IPS DF 4.7 (cell line): ENCODE results near the gene RAB15.

ENCODE experiments used
- DNase-seq: peaks from one replicate; pipeline ENCODE4 v3.0.0-alpha.2; 2013; ENCODE audit warnings: low spot score; ENCODE audit errors: extremely low read depth

The RAB15 gene

DNA sequence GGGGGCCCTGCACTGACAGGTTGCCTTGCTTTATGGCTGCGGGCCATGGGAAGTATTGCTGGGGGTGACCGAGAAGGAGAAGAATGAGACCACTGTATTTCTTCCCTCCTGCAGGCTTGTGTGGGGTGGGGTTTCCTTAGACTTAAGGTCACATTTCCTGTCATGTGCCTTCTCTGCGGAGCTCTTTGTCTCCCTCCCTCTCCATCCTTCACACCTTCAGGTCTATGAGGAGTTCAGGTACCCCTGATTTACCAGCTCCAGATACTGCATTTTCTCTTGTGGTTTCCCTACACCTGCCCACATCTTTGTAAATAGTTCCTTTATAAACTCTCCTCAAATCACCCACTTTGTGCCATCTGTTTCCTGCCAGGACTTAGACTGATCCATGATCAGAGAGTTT, 18.2 kb upstream of the RAB15 start:
- no peak for DNase-seq

DNA sequence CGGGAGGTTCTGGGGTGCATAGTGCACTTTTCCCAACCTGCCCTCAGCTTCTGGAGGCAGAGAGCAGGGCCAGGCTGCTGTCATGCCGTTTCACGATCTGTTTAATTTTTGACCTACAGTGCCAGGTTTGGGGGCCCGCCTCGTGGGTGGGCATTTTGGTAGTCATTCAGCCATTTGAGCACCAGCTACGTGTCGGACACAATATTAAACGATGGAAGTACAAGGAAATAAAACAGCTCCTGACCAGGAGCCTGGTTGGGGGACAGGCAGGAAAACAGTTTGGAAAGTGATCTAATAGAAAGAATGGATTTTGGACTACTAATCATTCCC, 15.3 kb upstream of the RAB15 start:
- no peak for DNase-seq

DNA sequence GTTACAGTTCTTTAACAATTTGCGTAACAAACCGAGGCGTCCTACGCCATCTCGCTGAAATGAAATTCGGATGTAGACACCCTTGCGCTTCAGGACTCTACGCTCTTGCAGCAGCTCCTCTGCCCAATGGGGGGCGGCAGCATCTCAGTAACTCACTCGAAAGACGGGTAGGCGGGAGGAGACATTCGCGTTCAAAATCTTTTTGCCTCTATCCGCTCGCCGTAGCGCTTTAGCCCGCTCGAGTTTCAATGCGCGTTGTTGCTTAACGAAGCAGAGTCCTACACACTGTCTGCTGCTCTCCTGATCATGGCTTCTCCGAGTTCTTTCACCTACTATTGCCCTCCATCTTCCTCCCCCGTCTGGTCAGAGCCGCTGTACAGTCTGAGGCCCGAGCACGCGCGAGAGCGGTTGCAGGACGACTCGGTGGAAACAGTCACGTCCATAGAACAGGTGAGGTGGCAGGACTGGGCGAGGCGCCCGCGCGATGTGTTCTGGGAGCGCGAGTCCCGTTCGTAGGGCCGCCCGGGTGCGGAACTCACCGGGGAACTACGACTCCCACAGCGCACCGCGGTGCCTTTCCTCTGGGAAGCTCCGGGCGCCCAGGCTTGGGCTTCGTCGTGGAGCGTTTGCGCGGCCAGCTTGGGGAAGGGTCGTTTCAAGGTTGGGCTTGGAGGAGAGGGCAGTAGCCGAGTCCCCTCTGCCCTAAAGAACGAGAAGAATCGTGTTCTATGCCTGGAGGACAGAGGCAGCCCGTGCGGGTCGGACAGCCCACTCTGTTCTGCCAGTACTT, 14.7 kb upstream of the RAB15 start, which contains the start of gene FNTB:
Gene FNTB, plus strand, starts transcription at position 248 of the 790 bp plus-strand sequence. Its CDS starts 59 bp downstream, at position 307.
- DNase-seq: peak; percentile 94

DNA sequence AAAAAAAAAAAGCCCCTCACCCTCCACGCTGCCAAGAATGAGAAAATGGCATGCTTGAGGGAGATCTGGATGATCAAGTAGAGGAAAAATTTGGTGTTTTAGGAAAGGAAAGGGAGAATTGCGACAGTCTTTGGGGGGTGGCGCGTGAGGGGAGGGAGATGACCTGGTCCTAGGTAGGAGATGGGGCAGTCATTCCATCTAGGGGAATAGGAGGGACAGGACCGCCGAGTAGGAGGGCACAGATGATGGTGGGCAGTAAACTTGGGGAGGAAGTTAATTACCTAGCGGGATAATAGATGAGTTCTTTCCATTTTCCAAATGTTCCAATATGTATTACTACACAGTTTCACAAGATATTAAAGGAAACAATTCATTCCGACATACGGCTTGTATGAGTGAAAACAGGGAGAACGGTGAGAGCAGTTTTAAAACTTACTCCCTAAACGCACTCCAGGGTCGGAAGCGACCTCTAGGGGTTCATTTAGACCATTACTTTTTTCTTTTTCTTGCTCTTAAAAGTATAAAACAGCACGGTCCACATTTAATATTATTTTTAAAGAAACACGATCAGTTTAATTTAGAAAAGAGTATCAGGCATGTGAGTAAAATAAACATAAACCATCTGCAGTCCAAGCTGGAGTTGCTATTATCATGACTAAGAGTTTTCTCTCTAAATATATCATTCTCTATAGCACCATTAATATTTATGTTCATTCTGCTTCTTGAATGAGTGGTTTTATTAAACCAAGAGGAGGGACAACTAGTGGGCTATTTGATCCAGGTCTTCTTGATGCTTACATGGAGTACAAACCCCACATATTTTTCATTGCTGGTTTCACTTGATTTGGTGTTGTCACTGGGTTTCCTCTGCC, 11.5 kb upstream of the RAB15 start:
- DNase-seq: no peak

DNA sequence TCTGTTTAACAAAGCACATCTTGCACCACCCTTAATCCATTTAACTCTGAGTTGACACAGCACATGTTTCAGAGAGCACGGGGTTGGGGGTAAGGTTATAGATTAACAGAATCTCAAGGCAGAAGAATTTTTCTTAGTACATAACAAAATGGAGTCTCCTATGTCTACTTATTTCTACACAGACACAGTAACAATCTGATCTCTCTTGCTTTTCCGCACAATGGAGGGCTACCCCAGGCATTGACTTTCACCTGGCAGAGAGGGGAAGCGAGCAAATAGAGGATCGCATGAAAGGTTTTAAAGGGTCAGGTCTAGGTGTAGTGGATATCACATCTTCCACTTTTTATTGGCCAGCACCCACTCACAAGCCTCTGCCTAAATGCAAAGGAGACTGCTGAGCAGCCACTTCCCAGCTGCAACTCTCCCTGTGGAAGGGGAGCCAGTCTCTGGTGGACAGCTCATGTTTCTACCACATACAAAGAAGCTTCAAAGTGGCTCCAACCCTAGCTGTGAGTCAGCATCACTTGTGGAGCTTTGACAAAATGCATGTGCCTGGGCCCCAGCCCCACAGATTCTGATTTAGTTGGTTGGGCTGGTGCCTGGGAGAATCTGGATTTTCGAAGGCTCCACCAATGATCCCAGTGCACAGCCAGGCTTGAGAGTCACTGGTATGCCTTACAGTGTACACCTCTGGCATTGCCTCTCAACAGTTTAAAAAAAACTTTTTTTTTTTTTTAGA, 7.4 kb upstream of the RAB15 start:
- DNase-seq: no peak

DNA sequence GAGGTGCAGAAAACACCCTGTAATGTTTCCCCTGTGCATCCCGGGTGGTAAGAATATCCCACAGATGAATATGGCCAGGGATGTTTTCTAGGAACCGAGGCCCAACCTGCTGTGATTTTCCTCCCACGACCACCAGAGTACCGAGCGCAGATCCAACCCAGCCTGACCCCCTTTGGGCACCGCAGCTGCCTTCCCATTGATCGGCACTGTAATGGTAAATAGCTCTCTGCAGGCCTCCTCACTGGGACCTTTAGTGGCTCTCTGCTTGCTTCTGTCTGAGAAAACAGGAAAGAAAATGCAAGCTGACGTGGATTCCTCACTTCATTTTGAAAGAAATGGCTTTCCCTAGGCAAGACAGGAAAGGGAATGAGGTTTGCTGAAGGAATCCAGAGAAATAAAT, 2.4 kb upstream of the RAB15 start:
- DNase-seq: no peak

DNA sequence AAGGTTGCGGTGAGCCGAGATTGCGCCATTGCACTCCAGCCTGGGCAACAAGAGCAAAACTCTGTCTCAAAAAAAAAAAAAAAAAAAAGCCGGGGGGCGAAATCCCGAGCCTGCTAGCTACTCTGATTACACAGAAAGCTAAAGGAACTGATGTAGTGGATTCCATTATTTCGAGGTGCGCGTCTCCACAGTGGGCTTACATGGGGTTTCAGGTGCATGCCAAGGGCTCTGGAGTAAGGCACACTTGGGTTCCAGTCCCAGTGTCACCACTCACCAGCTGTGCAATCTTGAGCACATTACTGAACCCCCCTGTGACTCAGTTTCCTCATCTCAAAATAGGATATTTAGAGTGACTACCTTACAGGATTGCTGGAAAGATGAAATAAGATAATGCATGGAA, 1.7 kb upstream of the RAB15 start:
- DNase-seq: no peak

DNA sequence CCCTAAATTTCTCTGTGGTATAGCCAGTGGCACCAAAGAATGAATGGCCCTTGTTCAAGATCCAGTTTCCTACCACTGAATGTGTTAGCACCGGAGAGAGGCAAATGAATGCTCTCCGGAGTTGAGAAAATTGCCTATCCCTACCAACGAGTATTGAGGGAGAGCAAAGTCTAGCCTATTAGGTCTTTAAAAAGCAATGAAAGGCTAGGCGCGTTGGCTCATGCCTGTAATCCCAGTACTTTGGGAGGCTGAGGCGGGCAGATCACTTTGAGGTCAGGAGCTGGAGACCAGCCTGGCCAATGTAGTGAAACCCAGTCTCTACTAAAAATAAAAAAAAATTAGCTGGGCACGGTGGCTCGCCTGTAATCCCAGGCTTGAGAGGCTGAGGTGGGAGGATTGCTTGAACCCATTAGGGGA, 898 bp upstream of the RAB15 start:
- DNase-seq: no peak

DNA sequence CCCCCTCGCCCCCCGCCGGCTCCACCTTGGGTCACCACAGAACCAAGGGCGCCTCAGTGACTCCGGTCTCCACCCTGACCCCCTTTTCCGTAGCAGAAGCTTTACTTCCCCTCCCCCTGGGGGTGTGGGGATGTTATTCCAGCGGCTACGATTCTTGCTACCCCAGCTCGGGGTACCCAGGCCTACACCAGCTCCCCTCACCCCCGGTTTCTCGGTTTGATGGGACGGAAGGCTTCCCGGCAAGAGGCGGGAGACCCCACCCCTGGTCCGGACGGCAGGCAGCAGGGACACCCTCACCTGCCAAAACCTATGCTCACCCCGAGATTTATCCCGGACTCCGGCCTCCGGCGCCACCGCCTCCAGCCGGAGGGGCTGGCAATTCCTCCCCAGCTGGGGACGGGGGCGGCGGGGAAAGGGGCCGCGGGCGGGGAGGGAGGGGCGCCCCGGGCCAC, 619 bp downstream of the RAB15 start:
- DNase-seq: no peak

DNA sequence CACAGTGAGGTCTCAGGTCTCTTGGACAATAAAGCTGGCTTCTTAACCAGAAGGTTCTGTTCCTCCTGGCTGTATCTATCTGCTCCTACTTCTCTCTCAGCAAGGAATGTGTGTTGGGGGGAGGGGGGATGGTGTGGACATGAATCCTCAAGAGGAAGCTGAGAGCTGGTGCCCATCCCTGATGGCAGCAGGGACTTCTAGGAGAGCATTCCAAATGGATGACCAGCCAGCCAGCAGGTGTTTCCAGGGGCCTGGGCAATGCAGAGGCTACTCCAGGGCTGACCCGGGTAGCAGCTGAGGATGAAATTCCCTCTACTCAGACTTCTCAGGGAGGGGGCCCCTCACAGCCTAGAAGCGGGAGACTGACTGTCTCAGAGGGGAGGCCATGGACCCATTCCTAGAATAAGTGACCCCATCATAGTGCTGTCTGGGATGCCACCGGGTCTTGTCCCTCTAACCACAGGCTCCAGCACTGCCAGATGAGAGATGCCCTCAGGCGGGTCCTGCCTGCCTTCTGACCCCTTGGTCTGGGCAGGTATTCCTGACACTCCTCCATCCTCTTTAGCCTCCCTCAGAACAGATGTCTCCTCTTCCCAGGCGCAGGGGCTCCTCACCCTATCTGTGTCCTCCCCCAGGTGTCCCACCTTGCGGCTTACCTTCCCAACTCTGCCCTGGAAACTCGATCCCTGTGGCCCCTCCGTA, 1.2 kb downstream of the RAB15 start:
- DNase-seq: no peak

DNA sequence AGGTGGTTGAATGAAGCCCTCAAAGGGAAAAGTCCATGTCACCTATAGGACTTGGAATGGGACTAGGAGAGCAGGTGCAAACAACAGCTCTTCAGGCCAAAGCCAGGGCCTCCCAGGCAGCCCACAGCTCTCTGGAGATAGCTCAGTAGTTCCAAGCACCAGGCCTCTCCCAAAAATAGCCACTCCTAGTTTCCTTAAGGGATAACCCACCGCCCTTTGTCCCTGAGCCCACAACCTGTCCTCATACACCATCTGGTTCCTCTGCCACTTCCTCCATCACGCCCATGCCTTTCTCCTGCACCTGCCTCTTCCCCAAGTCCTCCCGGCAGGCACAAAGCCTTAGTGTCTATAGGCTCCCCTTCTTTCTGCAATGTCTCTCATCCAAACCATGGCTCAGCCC, 2.1 kb downstream of the RAB15 start:
- DNase-seq: no peak

DNA sequence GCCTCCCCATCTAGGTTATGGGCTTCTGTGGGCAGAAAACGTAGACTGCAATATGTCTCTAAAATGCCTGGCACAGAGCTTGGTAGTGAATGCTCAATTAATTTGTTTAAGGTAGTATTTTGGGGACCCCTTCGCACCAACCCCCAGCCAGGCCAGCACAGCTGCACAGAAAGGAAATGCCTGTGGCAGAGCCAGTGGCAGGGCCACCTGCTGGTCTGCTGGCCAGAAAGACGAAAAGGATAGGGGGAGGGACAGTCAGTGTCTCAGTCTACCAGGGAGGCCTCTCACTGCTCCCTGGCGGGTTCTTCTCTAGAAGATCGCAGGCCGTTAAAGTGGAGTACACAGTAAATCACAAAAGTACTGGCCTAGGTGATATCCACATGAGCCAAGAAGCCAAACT, 3.5 kb downstream of the RAB15 start:
- no peak for DNase-seq

DNA sequence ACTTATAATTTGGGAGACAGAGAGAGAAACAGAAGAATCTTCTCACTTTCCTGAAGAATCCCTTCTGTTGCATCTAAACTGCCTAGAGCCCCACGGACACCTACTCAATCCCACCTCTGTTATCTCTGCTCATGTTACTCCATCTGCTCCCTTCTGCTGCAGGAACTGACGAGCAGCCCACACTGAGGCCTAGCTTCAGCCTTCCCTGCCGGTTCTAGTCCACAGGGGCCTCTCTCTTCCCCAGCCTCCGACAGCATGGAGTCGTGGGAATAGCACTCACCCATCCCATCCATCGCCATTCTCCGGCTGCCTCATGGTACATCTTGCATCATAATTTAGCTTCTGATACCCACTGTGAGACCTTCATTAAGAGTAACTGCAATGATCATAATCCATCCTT, 4.0 kb downstream of the RAB15 start:
- no peak for DNase-seq

DNA sequence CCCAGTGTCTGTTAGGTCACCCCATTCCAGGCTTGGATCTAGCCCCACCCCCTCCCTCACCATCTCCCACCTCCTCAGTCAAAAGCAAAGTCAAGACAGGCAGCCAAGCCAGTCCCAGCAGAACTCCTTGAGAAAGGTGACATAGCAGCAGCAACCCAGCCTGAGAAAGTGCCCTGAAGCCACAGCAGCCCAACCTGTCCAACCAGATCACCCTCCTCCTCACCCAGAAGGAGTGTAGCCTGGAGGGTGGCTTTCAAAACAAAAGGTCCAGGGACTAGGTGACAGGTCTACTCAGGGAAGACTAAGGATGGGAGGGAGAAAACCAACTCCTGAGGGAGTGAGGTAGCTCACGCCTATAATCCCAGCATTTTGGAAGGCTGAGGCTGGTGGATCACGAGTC, 5.2 kb downstream of the RAB15 start:
- no peak for DNase-seq

DNA sequence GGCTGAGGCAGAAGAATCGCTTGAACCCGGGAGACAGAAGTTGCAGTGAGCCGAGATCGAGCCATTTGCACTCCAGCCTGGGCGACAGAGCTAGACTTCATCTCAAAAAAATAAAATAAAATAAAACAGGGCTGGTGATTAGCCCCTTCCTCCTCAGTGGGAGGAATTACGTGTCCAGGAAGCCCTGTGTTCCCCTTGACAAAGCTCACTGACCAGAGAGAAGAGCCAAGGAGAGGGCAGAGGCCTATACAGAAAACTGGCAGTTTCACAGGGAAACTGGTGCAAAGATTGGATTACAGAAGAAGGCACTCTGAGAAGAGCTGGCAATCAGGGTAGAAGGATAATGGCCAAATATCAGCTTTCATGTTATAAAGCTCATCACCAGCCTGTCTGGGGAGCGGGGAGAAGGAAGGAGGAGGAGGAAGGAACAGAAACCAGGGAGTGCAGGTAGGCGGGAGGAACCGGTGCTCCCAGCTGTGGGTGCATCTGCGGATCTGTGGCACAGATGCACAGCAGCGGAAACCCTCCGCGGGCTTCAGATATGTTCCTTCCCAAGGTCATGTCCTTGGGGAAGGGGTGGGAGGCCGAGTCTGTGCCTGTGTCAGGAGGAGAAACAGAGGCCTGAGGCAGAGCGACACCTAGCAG, 6.7 kb downstream of the RAB15 start:
- DNase-seq: no peak

DNA sequence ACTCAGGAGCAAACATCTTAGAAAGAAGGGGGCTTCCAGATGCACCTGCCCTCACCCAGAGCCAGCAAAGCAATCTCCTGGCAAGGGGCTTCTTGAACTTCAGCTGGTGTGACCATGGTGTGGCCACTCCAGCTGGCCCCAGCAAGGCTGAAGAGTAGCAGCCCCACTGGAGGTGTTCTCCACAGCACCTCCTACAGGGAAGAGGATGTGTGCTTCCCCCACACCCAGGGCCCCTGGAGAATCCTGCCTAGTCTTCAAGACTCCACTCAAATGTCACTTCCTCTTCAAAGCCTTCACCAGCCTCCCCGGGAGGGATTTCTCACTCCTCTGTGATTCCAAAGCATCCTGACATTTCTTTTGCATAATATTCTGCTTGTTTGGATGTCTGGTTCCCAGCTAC, 8.5 kb downstream of the RAB15 start:
- no peak for DNase-seq

DNA sequence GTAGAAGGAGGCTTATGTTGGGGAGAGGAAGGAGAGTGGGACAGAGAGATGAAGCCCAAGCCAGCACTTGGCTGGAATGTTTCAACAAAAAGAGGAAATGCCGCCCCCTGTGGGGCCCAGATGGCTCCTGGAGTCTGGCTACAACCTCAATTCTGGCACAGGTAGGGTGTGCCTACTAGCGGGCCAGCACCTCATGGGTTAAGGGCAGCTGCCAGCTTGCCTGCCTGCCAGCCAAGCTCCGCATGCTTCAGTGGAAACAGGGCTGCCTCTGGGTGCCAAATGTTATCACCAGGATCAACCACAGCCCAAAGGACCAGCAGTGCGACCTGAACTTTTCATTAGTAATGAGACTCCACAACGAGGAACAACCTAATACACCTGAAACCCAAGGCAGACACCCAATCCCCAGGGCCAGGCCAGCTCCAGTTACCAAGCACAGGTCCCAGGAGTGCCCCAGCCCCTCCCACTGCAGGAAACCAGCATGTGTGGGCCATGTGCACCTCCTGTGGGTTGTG, 11.3 kb downstream of the RAB15 start:
- DNase-seq: peak; percentile 49

DNA sequence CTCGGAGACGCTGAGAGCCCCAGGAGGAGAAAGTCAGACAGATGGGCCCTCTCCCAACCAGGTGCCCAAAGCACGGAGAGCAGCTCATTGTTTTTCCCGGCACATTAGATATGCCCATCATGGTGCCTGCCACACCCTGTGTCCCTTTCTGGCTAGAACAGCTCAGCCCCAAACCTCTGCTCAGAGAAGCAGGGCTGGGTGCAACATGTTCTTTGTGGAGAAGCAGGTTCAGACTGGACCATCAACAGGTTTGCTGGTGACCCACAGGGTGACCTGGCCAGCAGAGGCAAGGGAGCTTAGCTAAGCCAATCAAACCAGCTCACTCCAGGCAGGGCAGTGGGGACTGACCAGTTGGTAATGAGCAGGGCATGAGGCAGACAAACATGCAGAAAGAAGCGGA, 13.4 kb downstream of the RAB15 start:
- DNase-seq: no peak

DNA sequence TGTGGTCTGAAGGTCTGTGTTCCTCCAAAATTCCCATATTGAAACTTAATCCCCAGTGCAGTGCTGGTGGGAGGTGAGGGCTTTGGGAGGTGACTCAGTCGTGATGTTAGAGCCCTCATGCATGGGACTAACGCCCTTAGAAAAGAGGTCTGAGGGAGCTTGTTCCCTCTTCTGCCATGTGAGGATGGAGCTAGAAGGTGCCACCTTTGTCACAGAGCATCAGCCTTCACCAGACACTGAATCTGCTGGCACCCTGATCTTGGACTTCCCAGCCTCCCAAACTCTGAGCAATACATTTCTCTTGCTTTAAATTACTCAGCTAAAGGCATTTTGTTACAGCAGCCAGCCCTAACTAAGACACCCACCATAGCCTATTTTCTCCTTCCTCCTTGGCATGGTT, 13.9 kb downstream of the RAB15 start:
- DNase-seq: no peak

DNA sequence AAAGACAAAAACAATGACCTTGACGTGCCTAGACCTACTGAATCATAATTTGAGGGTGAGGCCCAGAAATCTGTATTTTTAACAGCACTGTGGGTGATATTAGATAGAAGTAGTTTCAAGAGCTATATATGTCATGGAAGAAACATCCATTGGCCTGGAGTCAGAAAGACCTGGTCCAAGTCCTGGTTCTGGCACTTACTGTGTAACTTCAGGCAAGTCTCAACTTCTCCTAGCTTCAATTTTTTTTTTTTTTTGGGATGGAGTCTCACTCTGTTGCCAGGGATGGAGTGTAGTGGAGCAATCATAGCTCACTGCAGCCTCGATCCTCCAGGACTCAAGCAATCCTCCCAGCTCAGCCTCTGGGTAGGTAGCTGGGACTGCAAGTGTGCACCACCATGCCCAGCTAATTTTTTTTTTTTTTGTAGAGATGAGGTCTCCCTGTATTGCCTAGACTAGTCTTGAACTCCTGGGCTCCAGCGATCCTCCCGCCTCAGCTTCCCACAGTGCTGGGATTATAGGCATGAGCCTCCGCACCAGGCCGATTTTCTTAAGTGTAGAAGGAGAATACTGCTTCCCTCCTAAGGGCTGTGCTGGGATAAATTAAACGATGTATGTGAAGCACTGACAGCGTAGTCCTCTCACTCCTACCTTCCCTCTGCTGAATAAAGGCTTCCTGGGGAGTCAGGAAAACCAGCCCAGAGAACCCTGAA, 15.3 kb downstream of the RAB15 start:
- DNase-seq: no peak
